Right atrium auricular region (tissue), 2 donors: ENCODE data around the gene CNIH2. TPM values are rescaled to one million over a fixed set of nuclear protein-coding genes. Genes with fewer than 3 reads are reported as not detected.

Experiments used
- DNase-seq: peaks from one replicate; pipeline ENCODE4 v3.0.0-alpha.2; 2019; ENCODE audit warnings: low spot score
- H3K27ac ChIP-seq, 2 donors: fragments of 200-600 bp; sonication (generic); 1 replicate in 1 of 2; 2 replicates in 1 of 2; pipeline ENCODE4 v1.5.1; 2016 to 2019
- H3K27me3 ChIP-seq, 2 donors: fragments of 200-600 bp; sonication (generic); one replicate each; pipeline versions ENCODE4 v1.5.1 to v1.6.0; 2017 to 2019
- H3K36me3 ChIP-seq: fragments of 200-600 bp; sonication (generic); one replicate; pipeline ENCODE4 v1.5.1; 2016
- H3K4me1 ChIP-seq, 2 donors: fragments of 200-600 bp; sonication (generic); one replicate each; pipeline versions ENCODE4 v1.5.1 to v1.6.0; 2017 to 2019
- H3K4me3 ChIP-seq, 2 donors: fragments of 200-600 bp; sonication (generic); 1 replicate in 1 of 2; 2 replicates in 1 of 2; pipeline ENCODE4 v1.5.1; 2017 to 2019; ENCODE audit warnings: mild to moderate bottlenecking in 1 of 2, moderate library complexity in 1 of 2
- H3K9me3 ChIP-seq, 2 donors: fragments of 200-600 bp; sonication (generic); one replicate each; pipeline ENCODE4 v1.5.1; 2019
- total RNA-seq, 2 donors: library from RNA; depleted of rRNA; stranded (reverse); fragments of >200 nt; gene quantifications; one replicate each; pipeline ENCODE4 v1.1.0, GENCODE V29; 2016
- TF ChIP-seq, protein P1 (sequence below), 2 donors: fragments of 200-600 bp; sonication (generic); IDR thresholded peaks; one replicate each; pipeline ENCODE4 v1.5.1; 2019; ENCODE audit warnings: antibody characterized with exemption in 2 of 2

Gene CNIH2
- total RNA-seq, 2 donors from 2014 or later, result not detected

GRCh38 chr11:66313321-66314185 lies 35.6 kb downstream of the CNIH2 start:
- H3K4me3 ChIP-seq, result peak overlapping the region; percentile 36 to 58
- H3K9me3 ChIP-seq, result no peaks in the 10 kb centered on the region
- H3K36me3 ChIP-seq, result no peaks in the 10 kb centered on the region
- peaks cover 0 to 57% of the 10 kb centered on the region in 2 donors for H3K4me1 ChIP-seq
- DNase-seq, result no peak
- TF ChIP-seq, protein P1, sequence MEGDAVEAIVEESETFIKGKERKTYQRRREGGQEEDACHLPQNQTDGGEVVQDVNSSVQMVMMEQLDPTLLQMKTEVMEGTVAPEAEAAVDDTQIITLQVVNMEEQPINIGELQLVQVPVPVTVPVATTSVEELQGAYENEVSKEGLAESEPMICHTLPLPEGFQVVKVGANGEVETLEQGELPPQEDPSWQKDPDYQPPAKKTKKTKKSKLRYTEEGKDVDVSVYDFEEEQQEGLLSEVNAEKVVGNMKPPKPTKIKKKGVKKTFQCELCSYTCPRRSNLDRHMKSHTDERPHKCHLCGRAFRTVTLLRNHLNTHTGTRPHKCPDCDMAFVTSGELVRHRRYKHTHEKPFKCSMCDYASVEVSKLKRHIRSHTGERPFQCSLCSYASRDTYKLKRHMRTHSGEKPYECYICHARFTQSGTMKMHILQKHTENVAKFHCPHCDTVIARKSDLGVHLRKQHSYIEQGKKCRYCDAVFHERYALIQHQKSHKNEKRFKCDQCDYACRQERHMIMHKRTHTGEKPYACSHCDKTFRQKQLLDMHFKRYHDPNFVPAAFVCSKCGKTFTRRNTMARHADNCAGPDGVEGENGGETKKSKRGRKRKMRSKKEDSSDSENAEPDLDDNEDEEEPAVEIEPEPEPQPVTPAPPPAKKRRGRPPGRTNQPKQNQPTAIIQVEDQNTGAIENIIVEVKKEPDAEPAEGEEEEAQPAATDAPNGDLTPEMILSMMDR (IDR thresholded peaks at IDR 0.05), result no peak
- peak overlapping the region; percentile 90 to 94 for H3K27ac ChIP-seq
- no peaks in the 10 kb centered on the region for H3K27me3 ChIP-seq

GRCh38 chr11:66314186-66314501 lies 36.2 kb downstream of the CNIH2 start:
- Histone ChIP-seq H3K4me3 (peak overlapping the region; percentile 36 to 58), H3K4me1 (peaks cover 0 to 61% of the 10 kb centered on the region in 2 donors), H3K36me3 (no peaks in the 10 kb centered on the region), H3K27me3 (no peaks in the 10 kb centered on the region), H3K9me3 (no peaks in the 10 kb centered on the region), H3K27ac (peak overlapping the region; percentile 90 to 94)
- DNase-seq, result no peak
- TF ChIP-seq, protein P1 (IDR thresholded peaks at IDR 0.05), result no peak

GRCh38 chr11:66314561-66315497 lies 36.9 kb downstream of the CNIH2 start:
- Histone ChIP-seq H3K36me3 (no peaks in the 10 kb centered on the region), H3K4me1 (peaks cover 0 to 61% of the 10 kb centered on the region in 2 donors), H3K9me3 (no peaks in the 10 kb centered on the region), H3K27ac (peak overlapping the region; percentile 90 to 94), H3K27me3 (no peaks in the 10 kb centered on the region), H3K4me3 (peak overlapping the region; percentile 33 to 58)
- TF ChIP-seq, protein P1 (IDR thresholded peaks at IDR 0.05), result no peak
- no peak for DNase-seq

GRCh38 chr11:66315498-66315885 lies 37.5 kb downstream of the CNIH2 start:
- no peaks in the 10 kb centered on the region for H3K27me3 ChIP-seq
- H3K27ac ChIP-seq, result peak overlapping the region; percentile 78 to 90
- no peaks in the 10 kb centered on the region for H3K9me3 ChIP-seq
- DNase-seq, result no peak
- peak overlapping the region; percentile 33 to 58 for H3K4me3 ChIP-seq
- peaks cover 0 to 61% of the 10 kb centered on the region in 2 donors for H3K4me1 ChIP-seq
- no peaks in the 10 kb centered on the region for H3K36me3 ChIP-seq
- TF ChIP-seq, protein P1 (IDR thresholded peaks at IDR 0.05), result no peak

- peak overlapping the region; percentile 78 to 90 for H3K27ac ChIP-seq
- TF ChIP-seq, protein P1 (IDR thresholded peaks at IDR 0.05), result no peak
- peak overlapping the region; percentile 33 to 58 for H3K4me3 ChIP-seq
- H3K4me1 ChIP-seq, result peaks cover 0 to 61% of the 10 kb centered on the region in 2 donors
- H3K36me3 ChIP-seq, result no peaks in the 10 kb centered on the region
- no peak for DNase-seq
- H3K27me3 ChIP-seq, result no peaks in the 10 kb centered on the region
- no peaks in the 10 kb centered on the region for H3K9me3 ChIP-seq
Observed at GRCh38 chr11:66315921-66316811, 38.2 kb downstream of the CNIH2 start.
